HG03565 (cell line): ENCODE results near the gene GALNT2.

ENCODE experiments used
- ATAC-seq: cut with Tn5 transposase; IDR thresholded peaks from one replicate; pipeline ENCODE4 v1.9.1; 2021; ENCODE audit warnings: mild to moderate bottlenecking, moderate library complexity; ENCODE audit not compliant: unreplicated experiment

GALNT2 gene

GRCh38 chr1:230270559-230271281 lies 203.7 kb downstream of the GALNT2 start:
- ATAC-seq, result no peak

- no peak for ATAC-seq
Observed at GRCh38 chr1:230271300-230272035, 204.4 kb downstream of the GALNT2 start.

- no peak for ATAC-seq
Observed at GRCh38 chr1:230272557-230272956, 205.5 kb downstream of the GALNT2 start.

- ATAC-seq, result no peak
Observed at GRCh38 chr1:230273141-230273710, 206.2 kb downstream of the GALNT2 start.

- no peak for ATAC-seq
Observed at GRCh38 chr1:230274254-230274653, 207.2 kb downstream of the GALNT2 start.

- no peak for ATAC-seq
Observed at GRCh38 chr1:230276401-230276800, 209.4 kb downstream of the GALNT2 start.

GRCh38 chr1:230277201-230278025 lies 210.4 kb downstream of the GALNT2 start:
- no peak for ATAC-seq

- no peak for ATAC-seq
Observed at GRCh38 chr1:230278376-230278775, 211.3 kb downstream of the GALNT2 start.

- ATAC-seq, result no peak
Observed at GRCh38 chr1:230278871-230279582, 212.0 kb downstream of the GALNT2 start.

- ATAC-seq, result no peak
Observed at GRCh38 chr1:230279583-230279945, 212.5 kb downstream of the GALNT2 start.

GRCh38 chr1:230280054-230280795 lies 213.2 kb downstream of the GALNT2 start:
- no peak for ATAC-seq

- no peak for ATAC-seq
Observed at GRCh38 chr1:230280906-230281413, 213.9 kb downstream of the GALNT2 start.

GRCh38 chr1:230281556-230281955 lies 214.5 kb downstream of the GALNT2 start:
- ATAC-seq, result no peak

GRCh38 chr1:230282157-230282556 lies 215.1 kb downstream of the GALNT2 start:
- no peak for ATAC-seq

- ATAC-seq, result no peak
Observed at GRCh38 chr1:230283678-230284077, 216.6 kb downstream of the GALNT2 start.

GRCh38 chr1:230284891-230285290 lies 217.9 kb downstream of the GALNT2 start:
- ATAC-seq, result no peak

- ATAC-seq, result no peak
Observed at GRCh38 chr1:230285351-230285750, 218.3 kb downstream of the GALNT2 start.

GRCh38 chr1:230286166-230286889 lies 219.3 kb downstream of the GALNT2 start:
- ATAC-seq, result no peak

GRCh38 chr1:230286890-230287269 lies 219.8 kb downstream of the GALNT2 start:
- no peak for ATAC-seq
